ENCODE data around the gene OR1L6. TPM values are rescaled to one million over a fixed set of nuclear protein-coding genes. Genes with fewer than 3 reads are reported as not detected.

The OR1L6 gene
- polyA plus RNA-seq (not detected in 2 replicates), polyA minus RNA-seq (not detected in 2 replicates)

GRCh38 chr9:122742003-122742402, at the start of gene OR1L6:
Gene OR1L6 (plus strand): TSS chr9:122742303. CDS start chr9:122749848, 7,545 bp downstream.
- H3K4me3 ChIP-seq (ENCODE audit: low read length), result no peak within 1 kb of the TSS
- H3K9ac ChIP-seq (ENCODE audit: low read length), result no peak within 1 kb of the TSS
- no peaks in the 10 kb centered on the region for H3K9me2 ChIP-seq (ENCODE audit: insufficient read depth, low read length)
- no peak within 1 kb of the TSS for H3K27ac ChIP-seq (ENCODE audit: low read length)
- H3K36me3 ChIP-seq (ENCODE audit: insufficient read depth, low read length), result no peaks in the 10 kb centered on the region
- H4K20me1 ChIP-seq (ENCODE audit: insufficient read depth), result no peaks in the 10 kb centered on the region
- TF ChIP-seq EZH2 (IDR thresholded peaks at IDR 0.05; ENCODE audit: borderline replicate concordance, insufficient read depth, low read length, poor library complexity, severe bottlenecking) (no peak), POLR2AphosphoS5 (IDR thresholded peaks at IDR 0.05) (no peak), RAD21 (conservative IDR thresholded peaks at IDR 0.05) (no peak), REST (IDR thresholded peaks at IDR 0.05; ENCODE audit: borderline replicate concordance) (no peak), SMC3 (conservative IDR thresholded peaks at IDR 0.05; ENCODE audit: poor library complexity) (no peak), EP300 (conservative IDR thresholded peaks at IDR 0.05; ENCODE audit: poor library complexity, severe bottlenecking) (no peak), MXI1 (conservative IDR thresholded peaks at IDR 0.05; ENCODE audit: poor library complexity, severe bottlenecking) (no peak), TAF1 (IDR thresholded peaks at IDR 0.05; ENCODE audit: low read depth) (no peak), CTCF (IDR thresholded peaks at IDR 0.05; ENCODE audit: poor library complexity, severe bottlenecking) (no peak)
- H3K27me3 ChIP-seq (ENCODE audit: insufficient read depth, low read depth, low read length), result no peaks in the 10 kb centered on the region
- no peak within 1 kb of the TSS for H2AFZ ChIP-seq (ENCODE audit: low read depth, low read length)
- no peaks in the 10 kb centered on the region for H3F3A ChIP-seq (ENCODE audit: insufficient read depth, low read length, poor library complexity, severe bottlenecking)
- H3K79me2 ChIP-seq (replicated peaks; ENCODE audit: insufficient read depth, low read length), result no peaks in the 10 kb centered on the region
- no peak within 1 kb of the TSS for H3K4me2 ChIP-seq (ENCODE audit: low read length)
- no peaks in the 10 kb centered on the region for H3K9me3 ChIP-seq (ENCODE audit: low read length)

- Histone ChIP-seq H3K9ac (ENCODE audit: low read length) (no peak overlapping the region), H4K20me1 (ENCODE audit: insufficient read depth) (no peaks in the 10 kb centered on the region), H3K27me3 (ENCODE audit: insufficient read depth, low read depth, low read length) (no peaks in the 10 kb centered on the region), H3K4me3 (ENCODE audit: low read length) (no peak overlapping the region), H3K36me3 (ENCODE audit: insufficient read depth, low read length) (no peaks in the 10 kb centered on the region), H3K9me3 (ENCODE audit: low read length) (peaks cover 4% of the 10 kb centered on the region), H3K9me2 (ENCODE audit: insufficient read depth, low read length) (no peaks in the 10 kb centered on the region), H3K27ac (ENCODE audit: low read length) (no peak overlapping the region), H3K79me2 (replicated peaks; ENCODE audit: insufficient read depth, low read length) (no peaks in the 10 kb centered on the region), H3F3A (ENCODE audit: insufficient read depth, low read length, poor library complexity, severe bottlenecking) (no peaks in the 10 kb centered on the region), H3K4me2 (ENCODE audit: low read length) (no peak overlapping the region), H2AFZ (ENCODE audit: low read depth, low read length) (no peak overlapping the region)
- TF ChIP-seq TAF1 (IDR thresholded peaks at IDR 0.05; ENCODE audit: low read depth) (no peak), MXI1 (conservative IDR thresholded peaks at IDR 0.05; ENCODE audit: poor library complexity, severe bottlenecking) (no peak), SMC3 (conservative IDR thresholded peaks at IDR 0.05; ENCODE audit: poor library complexity) (no peak), REST (IDR thresholded peaks at IDR 0.05; ENCODE audit: borderline replicate concordance) (no peak), EP300 (conservative IDR thresholded peaks at IDR 0.05; ENCODE audit: poor library complexity, severe bottlenecking) (no peak), POLR2AphosphoS5 (IDR thresholded peaks at IDR 0.05) (no peak), EZH2 (IDR thresholded peaks at IDR 0.05; ENCODE audit: borderline replicate concordance, insufficient read depth, low read length, poor library complexity, severe bottlenecking) (no peak), RAD21 (conservative IDR thresholded peaks at IDR 0.05) (no peak), CTCF (IDR thresholded peaks at IDR 0.05; ENCODE audit: poor library complexity, severe bottlenecking) (no peak)
Observed at GRCh38 chr9:122695696-122696095, 46.4 kb upstream of the OR1L6 start.

Measured in neural cell (in vitro differentiated cells).